ENCODE data around the gene PSMD5.

The PSMD5 gene

DNA sequence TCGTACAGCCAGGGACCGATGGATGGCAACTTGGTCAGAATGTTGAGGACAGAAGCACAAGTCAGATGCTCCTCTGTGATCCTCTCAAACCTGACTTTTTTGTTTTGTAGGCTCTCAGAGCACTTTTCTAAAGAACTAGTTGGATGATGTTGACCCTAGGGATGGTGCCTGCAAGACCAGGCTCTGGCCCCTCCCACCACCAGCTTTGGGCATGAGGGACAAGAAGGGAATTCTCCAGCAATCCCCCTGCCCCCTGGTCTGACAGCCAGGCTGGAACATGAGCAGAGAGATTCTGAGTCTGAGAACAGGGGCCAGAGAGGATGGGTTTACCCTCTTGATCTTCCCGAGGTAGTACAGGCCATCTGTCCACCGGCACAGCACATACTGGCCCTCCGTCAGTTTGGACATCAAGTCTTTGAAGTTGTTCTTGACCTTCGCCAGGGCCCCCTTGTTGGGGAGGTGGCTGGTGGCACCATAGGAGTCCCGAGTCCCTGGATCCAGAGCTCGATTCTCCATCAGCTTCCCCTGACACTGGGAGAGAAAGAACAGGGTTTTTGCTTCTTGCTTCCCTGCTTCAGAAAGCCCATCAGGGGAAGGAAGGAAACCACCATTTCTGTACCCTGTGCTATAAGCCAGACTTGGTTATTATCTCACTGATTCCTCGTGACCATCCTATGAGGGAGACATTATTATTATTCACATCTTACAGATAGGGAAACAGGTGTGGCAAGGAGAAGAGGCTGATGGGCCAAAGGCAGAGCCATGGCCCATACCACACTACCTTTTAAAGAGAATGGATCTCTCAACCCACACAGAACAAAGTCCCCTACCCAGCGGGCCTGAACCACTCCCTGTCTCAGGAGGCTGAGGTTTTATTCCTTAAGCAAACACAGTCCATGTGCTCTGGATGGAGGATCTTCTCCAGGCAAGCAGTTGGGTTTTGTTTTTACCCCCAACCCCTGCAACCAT is 31.8 kb upstream of the PSMD5 start:
- Histone ChIP-seq H2BK5ac (ENCODE audit: low read depth, low read length, poor library complexity, severe bottlenecking) (no peak overlapping the region), H2BK12ac (ENCODE audit: low read length in 2 of 2) (no peak overlapping the region), H3K18ac (ENCODE audit: low read depth in 1 of 2, low read length in 2 of 2) (no peak overlapping the region), H2AFZ (ENCODE audit: low read depth, low read length) (no peak overlapping the region), H3K9me3 (ENCODE audit: control insufficient read depth, low read length) (no peaks in the 10 kb centered on the region), H4K8ac (ENCODE audit: low read length) (no peak overlapping the region), H3K4ac (ENCODE audit: low read depth in 1 of 2, low read length in 2 of 2) (no peak overlapping the region), H3K9ac (ENCODE audit: low read length) (no peak overlapping the region), H2BK120ac (ENCODE audit: low read depth, low read length) (no peak overlapping the region), H3K14ac (ENCODE audit: low read length in 2 of 2) (no peak overlapping the region), H3K4me3 (ENCODE audit: insufficient read depth in 1 of 2, low read depth in 1 of 2, low read length in 2 of 2) (no peak overlapping the region), H2AK5ac (ENCODE audit: low read length, severe bottlenecking) (peak overlapping the region; percentile 55), H2BK15ac (ENCODE audit: low read depth, poor library complexity, severe bottlenecking) (no peak overlapping the region), H3K79me1 (replicated peaks; ENCODE audit: low read length, poor library complexity, severe bottlenecking) (no peaks in the 10 kb centered on the region), H3K36me3 (ENCODE audit: control insufficient read depth in 1 of 2, insufficient read depth in 2 of 2, low read depth in 1 of 2, low read length in 2 of 2) (peaks cover 10 to 16% of the 10 kb centered on the region in 2 experiments), H3K4me2 (ENCODE audit: low read length, poor library complexity, severe bottlenecking) (no peak overlapping the region), H3K27ac (ENCODE audit: low read length, poor library complexity, severe bottlenecking) (no peak overlapping the region), H3K23ac (ENCODE audit: low read length in 2 of 2) (no peak overlapping the region), H4K91ac (ENCODE audit: low read length) (no peak overlapping the region), H3K27me3 (ENCODE audit: control insufficient read depth in 1 of 2, insufficient read depth in 1 of 2, low read length in 2 of 2) (peaks cover 5 to 19% of the 10 kb centered on the region in 2 experiments), H3K4me1 (ENCODE audit: control insufficient read depth, insufficient read depth, low read depth, low read length) (peaks cover 32% of the 10 kb centered on the region)
- DNase-seq: no peak
- 97% methylated on average over 9 of the region's 10 CpGs for WGBS

DNA sequence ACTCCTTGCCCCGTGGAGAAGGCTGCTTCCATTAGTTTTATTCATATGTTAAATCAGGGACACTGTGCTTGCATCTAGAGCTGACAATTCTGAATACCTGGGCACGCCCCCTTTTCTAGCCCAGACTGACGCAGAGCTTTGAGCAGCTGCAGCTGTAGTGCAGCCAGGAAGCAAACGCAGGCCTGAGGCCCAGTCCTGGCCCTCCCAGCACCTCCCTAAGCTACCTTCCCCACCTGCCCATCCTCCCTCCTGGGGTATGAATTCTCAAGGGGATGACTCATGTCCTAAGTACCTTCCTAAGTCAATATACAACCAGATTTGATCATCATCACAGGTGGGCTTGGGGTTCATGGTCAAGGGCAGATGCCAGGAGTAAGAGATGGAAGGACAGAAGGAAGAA is 30.8 kb upstream of the PSMD5 start:
- H2BK12ac ChIP-seq (ENCODE audit: low read length in 2 of 2): no peak overlapping the region
- H2BK15ac ChIP-seq (ENCODE audit: low read depth, poor library complexity, severe bottlenecking): no peak overlapping the region
- H2AFZ ChIP-seq (ENCODE audit: low read depth, low read length): no peak overlapping the region
- H2BK5ac ChIP-seq (ENCODE audit: low read depth, low read length, poor library complexity, severe bottlenecking): no peak overlapping the region
- H3K36me3 ChIP-seq (ENCODE audit: control insufficient read depth in 1 of 2, insufficient read depth in 2 of 2, low read depth in 1 of 2, low read length in 2 of 2): peaks cover 11 to 16% of the 10 kb centered on the region in 2 experiments
- H3K14ac ChIP-seq (ENCODE audit: low read length in 2 of 2): no peak overlapping the region
- H3K27ac ChIP-seq (ENCODE audit: low read length, poor library complexity, severe bottlenecking): peak overlapping the region; percentile 18
- WGBS: 65% methylated on average over 4 of the region's 4 CpGs
- no peak overlapping the region for H3K4ac ChIP-seq (ENCODE audit: low read depth in 1 of 2, low read length in 2 of 2)
- no peak overlapping the region for H3K9ac ChIP-seq (ENCODE audit: low read length)
- no peaks in the 10 kb centered on the region for H3K79me1 ChIP-seq (replicated peaks; ENCODE audit: low read length, poor library complexity, severe bottlenecking)
- no peak overlapping the region for H2BK120ac ChIP-seq (ENCODE audit: low read depth, low read length)
- H3K27me3 ChIP-seq (ENCODE audit: control insufficient read depth in 1 of 2, insufficient read depth in 1 of 2, low read length in 2 of 2): peaks cover 3 to 9% of the 10 kb centered on the region in 2 experiments
- H4K8ac ChIP-seq (ENCODE audit: low read length): no peak overlapping the region
- peaks cover 36% of the 10 kb centered on the region for H3K4me1 ChIP-seq (ENCODE audit: control insufficient read depth, insufficient read depth, low read depth, low read length)
- no peaks in the 10 kb centered on the region for H3K9me3 ChIP-seq (ENCODE audit: control insufficient read depth, low read length)
- no peak overlapping the region for H3K4me3 ChIP-seq (ENCODE audit: insufficient read depth in 1 of 2, low read depth in 1 of 2, low read length in 2 of 2)
- no peak overlapping the region for H3K23ac ChIP-seq (ENCODE audit: low read length in 2 of 2)
- no peak overlapping the region for H4K91ac ChIP-seq (ENCODE audit: low read length)
- no peak for DNase-seq
- no peak overlapping the region for H3K18ac ChIP-seq (ENCODE audit: low read depth in 1 of 2, low read length in 2 of 2)
- no peak overlapping the region for H2AK5ac ChIP-seq (ENCODE audit: low read length, severe bottlenecking)
- H3K4me2 ChIP-seq (ENCODE audit: low read length, poor library complexity, severe bottlenecking): no peak overlapping the region

DNA sequence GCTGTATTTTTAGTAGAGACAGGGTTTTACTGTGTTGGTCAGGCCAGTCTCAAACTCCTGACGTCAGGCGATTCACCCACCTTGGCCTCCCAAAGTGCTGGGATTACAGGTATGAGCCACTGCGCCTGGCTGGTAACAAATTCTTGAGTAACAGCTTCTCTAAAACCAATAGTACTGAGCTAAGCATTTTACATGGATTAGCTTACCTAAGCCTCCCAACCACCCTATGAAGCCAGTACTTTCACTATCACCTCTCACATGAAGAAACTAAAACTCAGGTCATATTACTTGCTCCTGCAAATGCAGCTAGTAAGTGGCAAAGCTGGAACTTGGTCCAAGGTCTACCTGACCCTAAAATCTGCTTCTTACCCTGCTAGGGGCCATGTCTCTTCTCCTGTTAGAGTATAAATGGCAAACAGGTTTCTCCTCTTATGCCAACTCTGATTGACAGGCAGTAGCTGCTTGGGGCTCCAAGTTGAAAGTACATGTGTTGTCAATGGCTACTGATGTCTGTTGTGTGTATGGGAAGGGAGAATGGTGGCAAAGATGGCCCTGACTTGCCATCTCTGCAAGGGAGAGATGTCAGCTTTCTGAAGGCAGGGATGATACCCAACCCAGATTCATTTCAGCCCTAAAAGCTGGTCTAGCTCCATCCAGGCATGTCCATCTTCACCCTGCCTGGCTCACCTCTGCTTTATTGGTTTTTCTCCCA is 30.2 kb upstream of the PSMD5 start:
- Histone ChIP-seq H3K27ac (ENCODE audit: low read length, poor library complexity, severe bottlenecking) (peak overlapping the region; percentile 18), H3K36me3 (ENCODE audit: control insufficient read depth in 1 of 2, insufficient read depth in 2 of 2, low read depth in 1 of 2, low read length in 2 of 2) (peaks cover 11 to 16% of the 10 kb centered on the region in 2 experiments), H3K4me3 (ENCODE audit: insufficient read depth in 1 of 2, low read depth in 1 of 2, low read length in 2 of 2) (no peak overlapping the region), H3K9ac (ENCODE audit: low read length) (no peak overlapping the region), H3K4me2 (ENCODE audit: low read length, poor library complexity, severe bottlenecking) (no peak overlapping the region), H2BK15ac (ENCODE audit: low read depth, poor library complexity, severe bottlenecking) (no peak overlapping the region), H3K79me1 (replicated peaks; ENCODE audit: low read length, poor library complexity, severe bottlenecking) (no peaks in the 10 kb centered on the region), H3K18ac (ENCODE audit: low read depth in 1 of 2, low read length in 2 of 2) (no peak overlapping the region), H2AK5ac (ENCODE audit: low read length, severe bottlenecking) (no peak overlapping the region), H3K14ac (ENCODE audit: low read length in 2 of 2) (no peak overlapping the region), H3K9me3 (ENCODE audit: control insufficient read depth, low read length) (no peaks in the 10 kb centered on the region), H4K91ac (ENCODE audit: low read length) (no peak overlapping the region), H3K4me1 (ENCODE audit: control insufficient read depth, insufficient read depth, low read depth, low read length) (peaks cover 40% of the 10 kb centered on the region), H2BK5ac (ENCODE audit: low read depth, low read length, poor library complexity, severe bottlenecking) (no peak overlapping the region), H4K8ac (ENCODE audit: low read length) (no peak overlapping the region), H2AFZ (ENCODE audit: low read depth, low read length) (no peak overlapping the region), H3K27me3 (ENCODE audit: control insufficient read depth in 1 of 2, insufficient read depth in 1 of 2, low read length in 2 of 2) (peaks cover 0 to 3% of the 10 kb centered on the region in 2 experiments), H3K4ac (ENCODE audit: low read depth in 1 of 2, low read length in 2 of 2) (no peak overlapping the region), H3K23ac (ENCODE audit: low read length in 2 of 2) (no peak overlapping the region), H2BK120ac (ENCODE audit: low read depth, low read length) (no peak overlapping the region), H2BK12ac (ENCODE audit: low read length in 2 of 2) (no peak overlapping the region)
- no peak for DNase-seq
- 97% methylated on average over 3 of the region's 3 CpGs for WGBS

DNA sequence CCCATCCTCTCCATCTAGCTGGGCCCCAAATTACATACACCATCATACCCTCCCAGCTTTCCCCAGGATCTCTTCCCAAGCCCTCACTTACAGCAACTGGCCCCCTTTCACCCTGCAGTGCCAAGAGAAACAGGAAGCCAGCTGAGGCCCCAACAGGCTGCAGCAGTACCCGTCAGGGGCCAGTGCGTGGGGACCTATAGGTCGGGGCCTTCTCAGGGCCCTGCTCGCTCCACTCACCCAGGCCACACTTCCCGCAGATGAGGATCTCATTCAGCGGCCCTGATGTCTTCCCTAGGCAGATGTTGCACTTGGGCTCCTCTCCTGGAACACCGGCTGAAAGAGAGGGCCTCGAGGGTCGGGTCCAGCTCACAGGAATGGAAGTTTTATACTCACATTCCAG is 27.5 kb upstream of the PSMD5 start:
- Histone ChIP-seq H3K79me1 (replicated peaks; ENCODE audit: low read length, poor library complexity, severe bottlenecking) (peaks cover 1% of the 10 kb centered on the region), H3K23ac (ENCODE audit: low read length in 2 of 2) (no peak overlapping the region), H3K4me2 (ENCODE audit: low read length, poor library complexity, severe bottlenecking) (no peak overlapping the region), H2BK5ac (ENCODE audit: low read depth, low read length, poor library complexity, severe bottlenecking) (no peak overlapping the region), H3K36me3 (ENCODE audit: control insufficient read depth in 1 of 2, insufficient read depth in 2 of 2, low read depth in 1 of 2, low read length in 2 of 2) (peaks cover 16 to 27% of the 10 kb centered on the region in 2 experiments), H2AFZ (ENCODE audit: low read depth, low read length) (no peak overlapping the region), H3K4ac (ENCODE audit: low read depth in 1 of 2, low read length in 2 of 2) (no peak overlapping the region), H3K4me3 (ENCODE audit: insufficient read depth in 1 of 2, low read depth in 1 of 2, low read length in 2 of 2) (no peak overlapping the region), H3K18ac (ENCODE audit: low read depth in 1 of 2, low read length in 2 of 2) (no peak overlapping the region), H2BK15ac (ENCODE audit: low read depth, poor library complexity, severe bottlenecking) (peak overlapping the region; percentile 80), H3K27me3 (ENCODE audit: control insufficient read depth in 1 of 2, insufficient read depth in 1 of 2, low read length in 2 of 2) (no peaks in the 10 kb centered on the region), H2AK5ac (ENCODE audit: low read length, severe bottlenecking) (no peak overlapping the region), H2BK120ac (ENCODE audit: low read depth, low read length) (no peak overlapping the region), H3K14ac (ENCODE audit: low read length in 2 of 2) (no peak overlapping the region), H3K27ac (ENCODE audit: low read length, poor library complexity, severe bottlenecking) (no peak overlapping the region), H4K8ac (ENCODE audit: low read length) (peak overlapping the region; percentile 51), H3K9ac (ENCODE audit: low read length) (no peak overlapping the region), H3K9me3 (ENCODE audit: control insufficient read depth, low read length) (no peaks in the 10 kb centered on the region), H3K4me1 (ENCODE audit: control insufficient read depth, insufficient read depth, low read depth, low read length) (peaks cover 27% of the 10 kb centered on the region), H2BK12ac (ENCODE audit: low read length in 2 of 2) (no peak overlapping the region), H4K91ac (ENCODE audit: low read length) (no peak overlapping the region)
- DNase-seq: no peak
- WGBS: 86% methylated on average over 9 of the region's 9 CpGs

Measured in mesenchymal stem cell (in vitro differentiated cells and primary cell).